GM12801 (cell line): ENCODE measurements around the gene NAB1.

ENCODE experiments used
- CTCF ChIP-seq: IDR thresholded peaks from one replicate; pipeline ENCODE4 v1.5.1; 2011; ENCODE audit warnings: control low read depth; ENCODE audit not compliant: insufficient read length; ENCODE audit errors: extremely low read depth

The NAB1 gene

GRCh38 chr2:190649035-190649797, at the start of gene NAB1:
NAB1 (plus strand) TSS chr2:190649083; CDS start chr2:190659177, 10,094 bp downstream.
- no peak for TF ChIP-seq CTCF

GRCh38 chr2:190599546-190600220, 49.2 kb upstream of the NAB1 start:
- no peak for TF ChIP-seq CTCF

GRCh38 chr2:190600293-190601103, 48.4 kb upstream of the NAB1 start:
- no peak for TF ChIP-seq CTCF

GRCh38 chr2:190603374-190603773, 45.5 kb upstream of the NAB1 start:
- TF ChIP-seq CTCF: no peak

GRCh38 chr2:190607014-190607597, 41.8 kb upstream of the NAB1 start:
- TF ChIP-seq CTCF: no peak

- no peak for TF ChIP-seq CTCF
Measured at GRCh38 chr2:190607657-190608357, 41.1 kb upstream of the NAB1 start.
